Fibroblast of mammary gland (primary cell): Measurements from ENCODE around the gene TTC28.

Experiments used
- DNase-seq: peaks from one replicate; pipeline ENCODE4 v3.0.0-alpha.2; 2010; ENCODE audit warnings: low read depth
- H3K4me3 ChIP-seq: 2 replicates; pipeline ENCODE4 v1.5.1; 2011; ENCODE audit warnings: low read depth, mild to moderate bottlenecking, low read length, moderate library complexity; ENCODE audit not compliant: control insufficient read depth
- TF ChIP-seq, protein P1 (sequence below): conservative IDR thresholded peaks from 2 replicates; pipeline ENCODE4 v1.5.1; 2011; ENCODE audit warnings: low read depth, low read length, inconsistent platforms; ENCODE audit not compliant: control insufficient read depth, insufficient read depth

The TTC28 gene

DNA sequence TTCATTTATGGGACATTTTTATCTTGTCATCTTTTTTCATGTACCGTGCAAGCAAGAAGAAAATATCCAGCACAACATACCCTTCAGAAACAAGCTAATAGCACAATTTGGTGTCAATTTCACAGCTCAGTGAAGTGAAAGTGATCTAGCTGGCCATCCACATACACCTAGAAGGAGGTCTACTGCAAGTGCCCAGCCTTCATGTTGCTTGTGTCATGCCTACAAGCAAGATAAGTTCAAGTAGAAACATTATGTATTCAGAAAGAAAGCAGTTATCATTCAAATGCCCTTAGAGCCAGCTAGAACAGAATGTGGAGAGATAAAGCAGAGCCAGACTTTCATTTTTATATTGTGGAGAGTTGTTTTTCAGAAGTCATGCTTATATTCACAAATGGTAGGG, 434.9 kb downstream of the TTC28 start:
- DNase-seq: no peak
- TF ChIP-seq, protein P1, sequence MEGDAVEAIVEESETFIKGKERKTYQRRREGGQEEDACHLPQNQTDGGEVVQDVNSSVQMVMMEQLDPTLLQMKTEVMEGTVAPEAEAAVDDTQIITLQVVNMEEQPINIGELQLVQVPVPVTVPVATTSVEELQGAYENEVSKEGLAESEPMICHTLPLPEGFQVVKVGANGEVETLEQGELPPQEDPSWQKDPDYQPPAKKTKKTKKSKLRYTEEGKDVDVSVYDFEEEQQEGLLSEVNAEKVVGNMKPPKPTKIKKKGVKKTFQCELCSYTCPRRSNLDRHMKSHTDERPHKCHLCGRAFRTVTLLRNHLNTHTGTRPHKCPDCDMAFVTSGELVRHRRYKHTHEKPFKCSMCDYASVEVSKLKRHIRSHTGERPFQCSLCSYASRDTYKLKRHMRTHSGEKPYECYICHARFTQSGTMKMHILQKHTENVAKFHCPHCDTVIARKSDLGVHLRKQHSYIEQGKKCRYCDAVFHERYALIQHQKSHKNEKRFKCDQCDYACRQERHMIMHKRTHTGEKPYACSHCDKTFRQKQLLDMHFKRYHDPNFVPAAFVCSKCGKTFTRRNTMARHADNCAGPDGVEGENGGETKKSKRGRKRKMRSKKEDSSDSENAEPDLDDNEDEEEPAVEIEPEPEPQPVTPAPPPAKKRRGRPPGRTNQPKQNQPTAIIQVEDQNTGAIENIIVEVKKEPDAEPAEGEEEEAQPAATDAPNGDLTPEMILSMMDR: no peak
- no peak overlapping the region for H3K4me3 ChIP-seq

DNA sequence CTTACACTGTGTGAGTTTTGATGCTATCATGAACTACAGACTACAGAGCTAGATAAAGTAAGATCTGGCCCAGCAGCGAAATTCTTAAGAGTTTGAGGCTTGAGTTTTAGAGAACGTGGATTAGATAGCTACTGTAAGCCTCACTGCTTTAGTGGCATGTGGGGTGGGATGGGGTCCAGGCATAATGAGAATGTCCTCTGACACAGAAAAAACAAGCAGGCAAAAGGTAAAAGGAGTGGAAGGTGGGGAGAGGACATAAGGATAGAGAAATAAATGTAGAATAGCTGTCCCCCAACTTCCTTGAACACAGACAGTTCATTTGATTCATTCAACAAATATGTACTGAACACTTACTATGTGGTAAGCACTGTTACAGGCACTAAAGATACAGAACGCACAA, 436.1 kb downstream of the TTC28 start:
- peak; percentile 42 for DNase-seq
- no peak overlapping the region for H3K4me3 ChIP-seq
- TF ChIP-seq, protein P1: no peak

DNA sequence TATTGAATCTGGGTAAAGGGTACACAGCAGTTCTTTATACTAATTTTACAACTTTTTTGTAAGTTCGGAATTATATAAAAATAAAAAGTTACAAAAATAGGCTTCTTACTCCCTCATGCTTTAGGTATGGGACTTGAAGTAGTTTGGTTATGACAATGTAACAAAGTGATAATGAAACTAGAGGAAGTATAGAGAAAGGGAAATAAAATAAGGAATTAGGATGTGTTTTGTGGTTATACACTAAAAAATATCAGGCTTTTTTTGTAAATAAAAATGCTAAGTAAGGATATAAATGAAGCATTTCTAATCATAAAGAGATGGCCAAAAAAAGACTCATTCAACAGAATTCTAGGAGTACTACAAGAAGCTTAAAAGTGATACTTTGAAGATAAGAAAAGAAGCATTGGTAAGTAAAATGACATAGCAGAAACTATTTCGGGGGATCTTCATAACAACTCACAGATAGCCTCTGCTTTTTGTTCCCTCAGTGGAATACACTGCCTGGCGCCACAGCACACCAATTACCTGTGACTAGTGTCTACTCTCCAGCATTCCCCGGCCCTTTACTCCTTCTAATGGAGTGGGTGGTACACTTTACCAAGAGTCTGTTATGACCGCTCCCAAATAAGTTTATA, 437.9 kb downstream of the TTC28 start:
- TF ChIP-seq, protein P1: no peak
- no peak overlapping the region for H3K4me3 ChIP-seq
- DNase-seq: no peak

DNA sequence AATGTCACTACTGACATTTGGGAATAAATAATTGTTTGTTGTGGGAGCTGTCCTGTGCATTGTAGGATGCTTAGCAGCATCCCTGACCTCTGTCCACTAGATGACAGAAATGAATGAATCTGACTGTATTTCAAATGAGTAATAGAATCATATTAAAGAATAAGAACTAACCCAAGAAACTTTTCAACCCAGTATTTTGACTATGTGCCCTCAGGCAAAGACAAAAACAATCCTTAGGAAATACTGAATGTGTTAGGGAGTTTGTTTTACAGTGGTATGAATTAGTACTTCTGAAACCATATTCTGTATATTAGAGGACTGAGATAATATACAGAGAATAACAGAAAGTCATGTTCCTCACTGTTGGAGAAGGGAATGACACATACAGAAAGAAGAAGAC, 439.7 kb downstream of the TTC28 start:
- DNase-seq: no peak
- TF ChIP-seq, protein P1: no peak

DNA sequence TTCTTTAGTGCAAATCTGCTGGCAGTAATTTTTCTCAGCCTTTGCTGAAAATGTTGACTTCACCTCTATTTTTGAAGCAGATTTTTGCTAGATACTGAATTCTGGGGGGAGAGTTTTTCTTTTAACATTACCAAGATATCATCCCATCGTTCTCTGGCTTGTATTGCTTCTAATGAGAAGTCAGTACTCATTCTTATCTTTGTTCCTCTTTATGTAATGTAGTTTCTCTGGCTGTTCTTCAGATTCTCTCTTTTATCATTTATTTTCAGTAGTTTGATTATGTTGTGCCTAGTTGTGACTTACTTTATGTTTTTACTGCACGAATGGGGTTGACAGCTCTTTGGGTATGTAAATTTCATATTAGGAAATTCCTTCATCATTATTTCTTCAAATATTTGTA, 441.9 kb downstream of the TTC28 start:
- DNase-seq: no peak
- TF ChIP-seq, protein P1: no peak
- H3K4me3 ChIP-seq: no peak overlapping the region

More for the DNA sequence above, 439.7 kb downstream of the TTC28 start:
- no peak overlapping the region for H3K4me3 ChIP-seq

DNA sequence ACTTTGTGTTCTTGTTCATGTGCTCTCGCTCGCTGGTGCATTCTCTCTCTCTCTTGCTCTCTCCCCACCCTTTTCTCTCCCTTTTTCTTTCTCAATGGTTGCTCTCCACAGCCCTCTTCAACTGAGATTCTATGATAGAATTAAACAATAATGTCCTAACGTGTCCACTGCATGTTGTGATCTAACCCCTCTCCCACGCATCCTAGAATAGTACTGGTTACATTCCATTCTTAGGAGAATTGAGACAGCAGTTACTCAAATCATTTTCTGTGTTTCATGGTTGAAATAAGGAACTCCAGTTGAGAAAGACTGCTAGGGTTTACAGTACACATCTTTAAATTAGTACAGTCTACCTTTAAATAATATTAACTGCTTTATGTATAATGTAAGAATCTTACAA, 442.5 kb downstream of the TTC28 start:
- DNase-seq: peak; percentile 65
- no peak overlapping the region for H3K4me3 ChIP-seq
- TF ChIP-seq, protein P1: no peak

DNA sequence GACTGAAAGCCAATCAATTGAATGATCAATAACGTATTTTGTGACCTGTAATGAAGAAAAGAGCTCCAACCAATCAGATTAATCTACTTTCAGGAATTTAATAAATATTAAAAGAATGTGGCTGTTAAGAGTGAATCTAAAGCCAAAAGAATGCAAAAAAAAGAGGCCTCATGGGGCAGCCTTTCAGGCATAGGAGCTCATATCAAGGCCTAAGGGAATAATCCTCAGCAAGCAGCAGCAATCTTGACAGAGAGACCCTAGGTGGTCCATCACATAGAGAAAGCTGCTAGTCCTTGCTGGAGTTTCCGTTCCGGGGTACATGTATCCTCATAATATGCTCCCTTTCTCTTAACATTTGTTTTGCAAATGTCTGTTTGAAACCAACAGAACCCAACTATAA, 447.4 kb downstream of the TTC28 start:
- DNase-seq: no peak
- H3K4me3 ChIP-seq: no peak overlapping the region
- TF ChIP-seq, protein P1: no peak
